Globus pallidus (tissue), 1 donor: ENCODE results near the gene ATG10.

ENCODE experiments used
- DNase-seq: peaks from one replicate; pipeline ENCODE4 v3.0.0-alpha.2; 2015; ENCODE audit warnings: low spot score

ATG10 gene

DNA sequence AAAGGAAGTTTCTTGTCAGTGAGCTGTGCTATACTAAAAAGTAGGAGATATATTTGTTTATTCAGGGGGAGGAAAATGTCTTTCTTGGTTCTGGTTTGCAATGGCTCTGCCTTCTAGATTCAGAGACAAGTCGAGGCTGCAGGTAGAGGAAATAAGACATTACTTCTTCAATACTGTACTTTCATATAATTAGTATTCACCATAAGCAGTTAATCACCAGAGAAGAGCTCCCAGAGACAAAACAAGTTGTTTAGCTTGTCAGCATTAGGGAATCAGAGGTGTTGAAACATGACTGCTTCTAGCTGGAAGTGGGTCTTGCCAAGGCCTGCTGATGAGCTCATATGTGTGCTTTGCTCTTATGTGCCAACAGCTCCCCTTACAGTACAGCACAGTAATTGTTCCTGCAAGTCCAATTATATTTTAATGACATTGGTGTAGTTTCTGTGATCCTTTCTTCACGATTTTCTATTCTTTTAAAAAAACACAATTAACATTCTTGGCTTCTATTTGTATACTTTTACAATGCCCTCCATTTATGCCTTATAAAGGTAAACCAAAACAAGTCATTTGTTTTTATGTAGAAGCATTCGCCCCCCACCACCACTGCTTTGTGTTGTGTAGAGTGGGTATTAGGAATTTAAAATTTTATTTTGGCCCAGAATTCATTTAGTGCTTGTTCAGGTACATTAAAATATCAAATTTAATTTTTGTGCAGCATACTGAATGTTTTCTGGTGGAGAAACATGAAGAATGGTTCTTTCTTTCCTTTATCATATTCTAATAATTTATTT, 194.1 kb downstream of the ATG10 start:
- DNase-seq: peak; percentile 91

DNA sequence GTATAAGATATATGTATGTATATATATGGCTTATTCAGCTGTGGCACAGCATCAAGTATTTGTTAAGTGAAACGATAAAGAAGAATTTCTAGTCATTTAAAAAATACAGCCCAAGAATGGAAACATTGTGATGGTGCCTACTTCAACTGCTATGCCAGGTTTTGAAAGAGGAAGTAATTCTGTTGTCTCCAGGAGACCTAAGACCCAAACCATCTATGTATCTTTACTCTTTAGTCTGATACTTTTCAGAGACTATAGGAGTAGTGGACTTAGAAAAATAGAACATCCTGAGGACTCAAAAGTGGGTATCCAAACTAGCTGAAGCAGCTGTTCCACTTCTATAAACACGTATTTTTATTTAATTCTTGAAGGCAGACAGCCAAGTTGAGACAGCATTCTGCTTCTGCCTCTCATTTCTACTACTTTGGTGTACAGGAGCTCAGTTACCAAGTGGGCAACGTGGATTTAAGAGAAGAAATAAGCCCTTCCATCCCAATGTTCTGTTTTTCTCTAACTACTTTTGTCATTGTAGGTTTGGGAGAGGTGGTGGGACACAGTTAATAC, 195.6 kb downstream of the ATG10 start:
- DNase-seq: no peak

DNA sequence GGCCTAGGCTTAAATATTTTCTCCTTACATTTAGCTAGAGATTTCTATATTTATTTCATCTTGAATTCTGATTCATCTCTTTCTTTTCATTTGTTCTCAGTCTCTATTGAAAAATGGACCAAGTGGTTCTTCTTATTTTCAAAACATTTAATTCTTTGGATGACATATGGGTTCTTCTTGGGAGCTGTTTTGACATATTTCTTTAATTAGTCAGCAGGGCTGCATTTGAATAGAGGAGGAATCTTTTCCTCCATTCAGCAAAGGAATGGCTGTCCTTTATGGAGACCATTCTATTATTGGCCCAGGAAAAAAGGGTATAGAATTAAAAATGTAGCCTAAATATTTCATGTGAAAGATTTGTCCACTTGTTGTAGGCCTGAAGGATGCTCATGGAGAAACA, 196.5 kb downstream of the ATG10 start:
- no peak for DNase-seq

DNA sequence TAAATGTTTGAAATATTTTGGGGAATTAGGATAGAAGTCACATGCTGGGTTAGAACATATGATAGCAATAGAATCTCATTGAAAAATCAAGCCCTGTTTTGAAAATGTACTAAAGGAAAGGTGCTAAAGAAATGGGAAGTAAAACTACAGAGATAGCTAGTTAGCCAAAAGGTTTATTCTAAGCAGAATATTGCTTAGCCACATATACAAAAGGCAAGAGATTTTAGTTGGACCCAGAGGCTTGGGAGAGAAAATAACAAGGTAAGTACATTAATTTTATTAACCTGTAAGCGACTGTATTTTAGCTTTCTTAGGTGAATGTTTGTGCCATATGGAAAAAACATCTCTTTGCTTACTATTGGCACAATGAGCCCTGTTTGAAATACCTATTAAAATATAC, 198.1 kb downstream of the ATG10 start:
- DNase-seq: no peak

GRCh38 chr5:82174128-82174918, 202.5 kb downstream of the ATG10 start:
- DNase-seq: peak; percentile 46

DNA sequence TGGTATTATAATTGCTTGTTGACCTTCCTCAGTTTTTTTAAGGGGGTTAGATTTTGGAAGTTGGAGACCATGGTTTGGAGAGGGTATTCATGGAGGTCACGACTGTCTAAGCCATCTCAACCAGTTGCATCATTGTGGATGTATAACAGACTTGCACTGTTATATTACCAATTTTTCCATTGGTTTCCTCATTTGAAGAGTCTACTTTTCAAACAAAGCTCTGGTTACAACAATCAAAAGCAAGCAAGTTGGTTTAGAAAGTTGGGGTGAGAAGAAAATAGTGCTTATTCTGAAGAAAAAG, 203.0 kb downstream of the ATG10 start:
- no peak for DNase-seq

DNA sequence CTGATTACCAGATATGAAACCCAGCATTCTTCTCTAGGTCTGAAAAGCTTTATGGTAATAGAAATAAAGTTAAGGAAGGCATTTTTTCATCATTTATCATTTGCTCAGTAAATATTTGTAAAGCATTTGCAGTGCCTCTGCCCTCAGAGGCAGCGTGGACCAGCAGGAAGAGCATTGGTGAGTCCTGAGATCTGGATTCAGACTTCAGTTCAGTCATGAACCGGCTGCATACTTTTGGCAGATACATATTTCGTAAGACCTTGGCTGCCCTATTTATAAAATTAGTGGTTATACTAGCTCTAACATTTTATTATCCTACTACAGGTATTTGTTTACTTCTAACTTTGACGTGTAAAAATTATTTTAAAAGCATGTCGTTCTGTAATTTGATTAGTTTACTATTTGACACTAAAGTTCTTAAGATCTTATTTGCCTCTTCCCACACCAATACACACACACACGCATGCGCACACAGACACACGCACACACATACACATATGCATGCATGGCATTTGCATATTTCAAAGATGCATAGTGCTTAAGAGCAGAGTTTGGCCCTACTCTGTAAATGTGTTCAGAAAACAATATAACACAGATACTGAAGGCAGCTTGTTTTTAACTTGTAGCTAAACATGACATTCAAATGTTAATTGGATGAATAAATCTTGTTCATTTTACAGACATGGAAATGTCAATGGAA, 204.4 kb downstream of the ATG10 start:
- no peak for DNase-seq

DNA sequence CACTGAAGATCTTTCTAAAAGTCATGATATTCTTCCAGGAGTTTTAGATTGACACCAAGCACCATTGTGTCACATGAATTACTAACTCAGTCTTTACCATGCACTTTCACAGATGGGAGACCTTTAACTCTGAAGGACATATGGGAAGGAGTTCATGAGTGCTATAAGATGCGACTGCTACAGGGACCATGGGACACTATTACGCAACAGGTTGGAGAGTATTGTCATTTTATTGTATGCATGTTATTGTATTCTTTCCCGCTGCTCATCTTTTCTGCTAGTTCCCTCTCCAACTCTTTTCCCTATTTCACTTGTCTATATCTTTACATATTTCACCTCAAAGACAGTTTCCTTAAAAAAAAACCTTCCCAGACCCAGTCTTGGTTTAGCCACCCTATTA, 206.6 kb downstream of the ATG10 start:
- no peak for DNase-seq

- no peak for DNase-seq
These were observed 210.8 kb downstream of the ATG10 start for GRCh38 chr5:82182662-82183061.

- no peak for DNase-seq
These were observed 212.0 kb downstream of the ATG10 start for GRCh38 chr5:82183828-82184227.

DNA sequence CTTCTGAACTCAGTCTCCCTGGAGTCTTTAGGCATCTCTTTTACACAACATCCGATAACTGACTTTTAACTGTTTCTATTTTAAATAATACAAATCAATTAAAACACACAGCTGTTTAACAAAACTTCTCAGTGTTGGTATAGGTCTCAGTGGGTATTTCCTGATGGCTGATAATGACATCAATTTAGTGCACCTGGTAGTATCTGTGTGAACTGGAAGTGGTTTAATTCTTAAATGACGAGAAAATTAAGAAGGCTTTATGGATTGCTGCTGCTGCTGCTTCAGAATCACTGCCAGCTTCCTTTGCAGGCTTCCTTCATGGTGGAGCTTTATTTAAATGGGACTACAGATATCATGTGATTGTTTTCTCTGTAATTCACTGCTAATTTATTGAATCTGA, 214.0 kb downstream of the ATG10 start:
- no peak for DNase-seq

GRCh38 chr5:82197550-82197949, 225.7 kb downstream of the ATG10 start:
- DNase-seq: no peak

GRCh38 chr5:82204567-82204966, 232.7 kb downstream of the ATG10 start:
- no peak for DNase-seq

DNA sequence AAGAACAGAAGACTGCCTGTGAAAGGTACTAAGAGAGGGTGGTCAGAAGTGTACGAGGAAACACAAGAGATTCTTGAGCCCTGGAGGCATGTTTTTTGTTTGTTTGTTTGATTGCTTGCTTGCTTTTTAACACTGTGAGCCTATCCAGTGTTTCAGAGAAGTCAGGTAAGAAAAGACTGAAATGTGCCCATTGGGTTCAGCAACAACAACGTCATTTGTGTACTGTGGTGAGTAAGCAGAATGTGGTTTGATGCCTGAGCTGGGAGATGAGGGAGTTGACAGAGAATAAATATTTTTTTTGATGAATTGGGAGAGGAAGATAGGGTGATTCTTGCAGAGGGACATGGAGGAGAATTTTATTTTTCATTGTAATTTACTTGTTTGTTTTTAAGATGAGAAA, 233.2 kb downstream of the ATG10 start:
- no peak for DNase-seq

DNA sequence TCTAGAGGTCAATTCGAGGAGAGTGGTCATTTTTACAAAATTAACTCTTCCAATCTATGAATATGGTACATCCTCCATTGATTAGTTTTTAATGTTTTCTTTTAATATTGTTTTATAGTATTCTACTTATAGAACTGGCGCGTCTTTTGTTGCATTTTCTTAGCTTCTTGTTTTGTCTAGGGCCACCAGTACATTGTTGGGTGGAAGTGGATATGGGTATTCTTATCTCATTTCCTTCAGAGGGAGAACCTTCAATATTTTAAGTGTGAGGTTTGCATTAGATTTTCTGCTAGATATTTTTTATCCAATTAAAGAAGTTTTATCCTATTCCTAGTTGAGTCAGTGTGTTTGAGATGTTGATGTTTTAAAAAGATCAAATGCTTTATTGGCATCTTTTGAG, 236.5 kb downstream of the ATG10 start:
- DNase-seq: no peak

DNA sequence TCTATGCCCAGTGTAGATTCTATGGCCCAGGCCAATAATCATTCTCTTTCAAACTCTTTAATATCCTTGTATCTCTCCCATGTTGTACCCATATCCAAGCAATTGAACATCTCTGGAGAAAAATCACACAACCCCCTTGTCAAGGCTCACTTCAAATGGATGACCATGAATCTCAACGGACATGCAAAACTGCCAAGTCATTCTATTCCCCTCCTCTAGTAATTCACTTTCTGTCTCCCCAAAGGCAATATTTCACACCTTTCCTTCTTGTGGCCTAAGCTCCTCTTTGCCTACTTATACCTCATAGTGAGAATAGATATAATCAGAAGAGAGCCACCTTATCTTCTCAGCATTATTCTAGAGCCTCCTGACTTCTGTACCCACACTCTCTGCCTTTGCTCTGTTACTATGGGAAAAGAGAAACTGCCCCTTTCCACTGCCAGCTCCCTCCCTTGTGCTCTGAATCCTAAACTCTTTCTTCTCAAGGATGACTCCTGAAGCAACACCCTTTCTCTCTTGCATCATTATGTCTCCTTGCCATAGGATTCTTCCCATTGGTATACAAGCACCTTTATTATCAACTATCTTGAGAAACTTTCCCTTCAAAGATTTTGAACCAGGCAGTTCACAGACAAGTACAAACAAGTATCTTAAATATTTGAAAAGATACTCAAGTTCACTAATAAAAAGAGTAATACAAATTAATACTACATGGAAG, 240.2 kb downstream of the ATG10 start:
- DNase-seq: no peak

GRCh38 chr5:82217917-82218316, 246.1 kb downstream of the ATG10 start:
- DNase-seq: no peak

- DNase-seq: no peak
These were observed 246.7 kb downstream of the ATG10 start for GRCh38 chr5:82218374-82219156.

DNA sequence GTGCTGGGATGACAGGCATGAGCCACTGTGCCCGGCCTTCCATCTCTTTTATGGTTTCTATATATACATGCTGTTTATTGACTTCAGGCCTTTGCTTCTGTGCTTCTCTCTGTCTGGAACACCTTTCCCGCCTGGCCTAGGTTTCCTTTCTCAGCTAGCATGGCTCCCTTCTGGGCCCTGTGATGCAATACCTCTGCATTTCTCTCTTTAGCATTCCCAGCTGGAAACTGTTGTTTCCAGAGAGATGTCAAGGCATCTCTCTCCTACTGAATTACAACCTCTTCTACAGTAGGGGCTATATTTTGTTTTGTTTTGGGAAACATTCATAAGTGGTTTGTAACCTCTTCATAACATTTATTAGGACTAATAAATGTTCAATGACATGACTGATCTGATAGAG, 249.2 kb downstream of the ATG10 start:
- DNase-seq: no peak

DNA sequence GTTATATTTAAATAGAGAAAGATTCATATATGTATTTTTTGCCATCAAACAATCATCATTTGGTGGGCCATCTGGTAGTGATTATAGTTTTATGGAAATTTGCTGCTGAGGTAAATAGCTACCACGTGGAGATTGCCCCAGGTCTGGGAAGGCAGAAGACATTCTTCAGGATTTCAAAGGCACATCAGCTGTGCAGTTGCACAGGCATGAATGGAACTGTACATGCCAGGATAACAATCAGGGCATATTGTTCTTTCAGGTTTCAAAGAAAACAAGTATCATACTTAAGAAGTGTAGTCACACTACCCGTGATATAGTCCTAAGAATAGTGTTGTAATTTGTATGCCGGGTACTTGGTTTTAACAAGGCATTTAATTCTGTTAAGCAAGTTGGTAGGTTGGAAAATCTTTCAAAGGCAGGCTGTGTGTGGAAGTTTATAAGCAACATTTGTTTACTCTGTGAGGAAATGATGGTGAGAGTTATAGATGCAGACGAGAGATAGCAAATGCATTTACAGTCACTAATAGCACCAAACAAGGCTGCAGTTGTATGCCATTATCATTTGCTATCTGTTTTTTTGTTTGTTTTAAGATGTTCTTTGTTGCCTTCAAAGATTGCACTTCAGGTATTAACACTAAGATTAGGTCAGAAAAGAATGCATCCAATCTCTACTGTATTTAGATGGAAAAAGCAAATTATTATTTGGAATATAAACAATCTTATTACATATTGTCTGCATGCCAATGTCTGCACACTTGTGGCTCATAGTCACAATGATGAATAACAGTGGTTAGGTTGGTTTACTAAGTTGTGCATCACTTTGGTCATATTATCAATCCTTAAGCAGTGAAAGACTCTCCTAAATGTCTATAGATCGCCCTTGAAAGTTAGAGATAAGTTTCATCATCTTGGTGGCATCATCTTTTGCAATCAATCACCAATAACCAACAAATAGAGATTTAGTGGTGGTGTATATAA, 251.1 kb downstream of the ATG10 start:
- no peak for DNase-seq
